A204.1 (cell line): ENCODE results near the gene YBEY.

Experiments
- FAIRE-seq: peaks from 2 replicates; lab custom pipeline; 2012; peaks lifted over from hg19 to GRCh38; lab: Jason Lieb, UNC

Gene YBEY

DNA sequence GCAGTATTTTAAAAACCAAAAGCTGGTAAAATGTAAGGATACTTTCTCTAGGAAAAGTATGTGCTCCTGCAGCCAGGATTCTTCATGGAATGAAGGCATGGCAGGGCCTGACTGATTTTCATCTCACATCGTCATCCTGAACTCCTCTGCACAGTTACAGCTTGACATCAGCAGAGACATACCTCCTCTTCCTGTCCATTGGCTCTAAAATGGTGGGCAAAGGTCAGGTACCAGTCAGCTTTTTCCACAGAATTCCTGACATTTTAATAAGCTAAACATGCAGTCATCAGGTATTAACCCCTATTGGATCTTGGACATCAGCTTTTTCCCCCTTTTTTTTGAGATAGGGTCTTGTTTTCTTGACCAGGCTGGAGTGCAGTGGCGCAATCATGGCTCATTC lies 43.7 kb downstream of the YBEY start:
- no peak for FAIRE-seq

GRCh38 chr21:46334351-46335140 lies 48.4 kb downstream of the YBEY start:
- no peak for FAIRE-seq

DNA sequence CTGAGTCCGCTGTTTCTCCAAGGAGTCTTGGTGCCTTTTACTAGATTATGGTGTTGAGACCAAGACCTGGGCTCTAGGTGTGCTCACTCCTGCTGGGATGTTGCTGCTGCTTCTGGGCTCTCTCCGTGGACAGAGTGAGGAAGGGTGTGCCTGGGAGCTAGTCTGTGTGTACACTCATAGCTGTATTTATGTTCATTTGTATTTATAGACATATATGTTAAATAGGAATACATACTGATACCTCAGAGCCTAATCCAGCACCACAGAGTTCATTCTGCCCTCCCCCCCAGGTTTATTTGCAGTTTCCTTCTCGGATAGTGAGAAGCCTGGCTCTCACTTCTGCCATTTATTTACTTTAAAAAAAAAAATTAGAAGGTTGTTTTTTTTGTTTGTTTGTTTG lies 50.5 kb downstream of the YBEY start:
- no peak for FAIRE-seq

DNA sequence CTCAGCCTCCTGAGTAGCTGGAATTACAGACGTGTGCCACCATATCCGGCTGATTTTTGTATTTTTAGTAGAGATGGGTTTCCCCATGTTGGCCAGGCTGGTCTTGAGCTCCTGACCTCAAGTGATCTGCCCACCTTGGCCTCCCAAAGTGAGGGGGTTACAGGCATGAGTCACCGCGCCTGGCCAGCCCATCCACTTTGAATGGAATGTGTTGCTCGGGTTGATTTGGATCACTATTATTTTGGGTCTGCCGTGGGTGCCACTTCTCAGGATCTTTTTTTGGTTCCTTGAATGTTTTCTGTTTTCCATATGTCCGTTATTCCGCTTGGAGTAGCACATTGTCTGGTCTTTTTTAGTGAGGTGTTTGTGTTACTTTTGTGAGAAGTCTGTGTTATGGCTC lies 54.9 kb downstream of the YBEY start:
- FAIRE-seq = no peak

DNA sequence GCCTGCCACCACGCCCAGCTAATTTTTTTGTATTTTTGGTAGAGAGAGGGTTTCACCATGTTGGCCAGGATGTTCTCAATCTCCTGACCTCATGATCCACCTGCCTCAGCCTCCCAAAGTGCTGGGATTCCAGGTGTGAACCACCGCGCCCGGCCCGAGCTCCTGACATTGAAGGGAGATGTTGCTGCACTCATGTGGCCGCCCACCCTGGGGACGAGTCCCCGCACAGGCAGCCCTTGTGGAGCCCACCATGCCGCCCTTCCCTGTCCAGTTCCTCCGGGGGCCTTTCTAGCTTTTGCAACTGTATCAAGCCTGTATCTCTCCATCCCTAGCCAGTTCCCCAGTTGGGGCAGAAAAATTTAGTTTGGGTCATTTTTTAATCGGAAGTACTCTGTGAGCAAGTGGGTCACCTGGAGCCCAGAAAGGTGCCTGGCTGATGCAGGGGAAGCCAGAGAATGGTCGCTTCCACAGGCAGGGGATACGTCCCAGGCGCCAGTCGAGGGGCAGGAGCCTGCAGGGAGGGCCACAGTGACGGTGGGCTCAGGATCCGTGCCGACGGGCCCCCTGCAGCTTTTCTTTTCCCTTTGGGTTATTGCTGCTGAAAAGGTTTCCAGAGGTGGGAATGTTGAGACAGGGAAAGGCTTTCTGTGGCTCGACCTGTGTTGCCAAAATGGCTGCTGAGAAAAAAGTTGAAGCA lies 58.2 kb downstream of the YBEY start:
- FAIRE-seq = no peak

DNA sequence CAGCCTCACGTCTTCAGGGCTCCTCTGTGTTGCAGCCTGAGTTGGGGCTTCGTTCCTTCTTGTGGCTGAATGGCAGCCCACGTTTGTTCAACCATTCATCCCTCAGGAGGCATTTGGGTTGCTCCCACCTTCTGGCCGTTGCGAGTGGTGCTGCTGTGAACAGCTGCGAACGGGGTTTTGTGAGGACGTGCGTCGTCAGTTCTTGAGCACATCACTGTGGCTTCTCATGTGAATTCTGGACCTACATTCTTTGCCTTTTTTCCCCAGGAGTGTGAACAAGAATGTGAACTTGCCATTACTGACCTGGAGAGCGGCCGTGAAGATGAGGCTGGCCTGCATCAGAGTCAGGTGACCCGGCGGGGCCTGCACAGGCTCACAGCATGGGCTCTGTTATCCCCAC lies 59.7 kb downstream of the YBEY start:
- no peak for FAIRE-seq

DNA sequence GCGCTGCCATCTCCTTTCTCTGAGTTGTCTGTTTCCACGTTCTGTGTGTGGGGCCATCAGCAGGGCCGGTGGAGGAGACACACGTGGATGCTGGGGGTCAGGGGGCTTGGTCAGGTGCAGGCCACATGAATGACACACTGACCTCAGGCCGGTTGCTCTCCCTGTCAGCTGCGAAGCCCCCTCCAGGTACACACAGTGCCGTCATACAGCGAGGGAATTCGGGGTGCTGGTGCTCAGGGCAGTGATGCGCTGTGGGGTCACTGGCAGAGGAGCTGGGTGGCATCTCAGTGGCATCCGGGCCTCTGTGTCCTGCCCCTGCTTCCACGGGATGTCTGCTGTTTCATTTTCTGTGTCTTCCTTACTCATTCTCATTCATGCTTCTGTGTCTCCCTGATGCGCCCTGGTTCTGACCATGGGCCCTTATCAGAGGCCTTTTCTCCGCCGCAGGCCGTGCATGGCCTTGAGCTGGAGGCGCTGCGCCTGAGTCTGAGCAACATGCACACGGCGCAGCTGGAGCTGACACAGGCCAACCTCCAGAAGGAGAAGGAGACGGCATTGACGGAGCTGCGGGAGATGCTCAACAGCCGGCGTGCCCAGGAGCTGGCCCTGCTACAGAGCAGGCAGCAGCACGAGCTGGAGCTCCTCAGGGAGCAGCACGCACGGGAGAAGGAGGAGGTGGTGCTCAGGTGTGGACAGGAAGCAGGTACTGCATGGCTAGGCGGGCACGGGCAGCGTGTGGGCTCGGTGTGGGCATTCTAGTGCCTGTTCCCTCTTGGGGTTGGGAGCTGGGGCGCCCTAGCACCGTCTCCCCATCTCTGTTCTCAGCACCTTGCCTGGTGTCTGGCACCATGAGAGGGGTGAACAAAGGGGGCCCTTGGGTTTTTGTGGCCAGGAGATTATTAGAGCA lies 60.4 kb downstream of the YBEY start:
- FAIRE-seq = no peak

DNA sequence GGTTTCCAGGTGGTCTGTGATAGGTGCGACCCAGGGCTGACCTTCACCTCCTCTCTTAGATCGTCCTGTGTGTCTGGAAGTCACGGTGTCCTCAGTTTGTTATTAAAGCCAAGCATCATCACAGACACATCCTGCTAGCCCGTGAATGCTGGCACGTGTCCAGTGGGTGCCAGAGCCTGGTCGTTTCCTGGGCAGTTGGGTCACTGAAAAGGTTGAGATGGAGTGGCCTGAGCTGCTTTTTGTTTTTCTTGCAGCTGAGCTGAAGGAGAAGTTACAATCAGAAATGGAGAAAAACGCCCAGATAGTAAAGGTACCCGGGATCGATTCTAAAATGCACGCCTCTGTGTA lies 61.0 kb downstream of the YBEY start:
- FAIRE-seq = no peak
